Tibial artery (tissue), 4 donors: ENCODE data around the gene TSACC.
A peak's percentile ranks its signal among the peaks of the same experiment; 100 is the strongest.
"Not testable (repeated sequence)": the region's sequence is repeated elsewhere in the genome, so short reads cannot be mapped to it uniquely, and the experiment has no call there.

Experiments used
- DNase-seq, 2 donors: peaks; one replicate each; pipeline ENCODE4 v3.0.0-alpha.2; 2019
- H3K27ac ChIP-seq, 2 donors: fragments of 200-600 bp; sonication (generic) in 1 of 2; 1 replicate in 1 of 2; 2 replicates in 1 of 2; pipeline ENCODE4 v1.5.1; 2018 to 2019; ENCODE audit warnings: mild to moderate bottlenecking in 1 of 2
- H3K27me3 ChIP-seq, 2 donors: fragments of 200-600 bp; sonication (generic) in 1 of 2; one replicate each; pipeline versions ENCODE4 v1.5.1 to v1.6.0; 2016 to 2019
- H3K36me3 ChIP-seq, 3 donors: fragments of 200-600 bp; sonication (generic) in 2 of 3; one replicate each; pipeline ENCODE4 v1.5.1; 2016 to 2019; ENCODE audit warnings: mild to moderate bottlenecking in 2 of 3
- H3K4me1 ChIP-seq, 4 donors: fragments of 200-600 bp; sonication (generic) in 2 of 4; 1 replicate in 3 of 4; 2 replicates in 1 of 4; pipeline ENCODE4 v1.5.1; 2016 to 2019
- H3K4me3 ChIP-seq, 2 donors: fragments of 200-600 bp; sonication (generic) in 1 of 2; 1 replicate in 1 of 2; 2 replicates in 1 of 2; pipeline ENCODE4 v1.5.1; 2018 to 2019; ENCODE audit warnings: mild to moderate bottlenecking in 2 of 2
- H3K9me3 ChIP-seq, 3 donors: fragments of 200-600 bp; sonication (generic) in 1 of 3; one replicate each; pipeline ENCODE4 v1.5.1; 2016 to 2019
- intact Hi-C: fragments of 100-400 bp; cut with DNase I; formaldehyde crosslinking; loops from one replicate; pipeline ENCODE4 v1.15.0; 2023; ENCODE audit warnings: low total_unique reads
- TF ChIP-seq, protein P1 (sequence below), 2 experiments: fragments of 200-600 bp in 1 of 2; fragments of 450-650 bp in 1 of 2; IDR thresholded peaks; one replicate each; pipeline ENCODE4 v1.5.1; 2017 to 2019; ENCODE audit warnings: antibody characterized with exemption in 2 of 2, mild to moderate bottlenecking in 1 of 2, moderate library complexity in 1 of 2

TSACC gene

GRCh38 chr1:156310962-156311361, 27.4 kb upstream of the TSACC start:
- Histone ChIP-seq H3K9me3 (no peaks in the 10 kb centered on the region), H3K4me3 (no peak overlapping the region), H3K27me3 (no peaks in the 10 kb centered on the region), H3K4me1 (no peaks in the 10 kb centered on the region), H3K36me3 (peaks cover 89 to 100% (median 94%) of the 10 kb centered on the region in 3 donors), H3K27ac (no peak overlapping the region)
- TF ChIP-seq, protein P1, sequence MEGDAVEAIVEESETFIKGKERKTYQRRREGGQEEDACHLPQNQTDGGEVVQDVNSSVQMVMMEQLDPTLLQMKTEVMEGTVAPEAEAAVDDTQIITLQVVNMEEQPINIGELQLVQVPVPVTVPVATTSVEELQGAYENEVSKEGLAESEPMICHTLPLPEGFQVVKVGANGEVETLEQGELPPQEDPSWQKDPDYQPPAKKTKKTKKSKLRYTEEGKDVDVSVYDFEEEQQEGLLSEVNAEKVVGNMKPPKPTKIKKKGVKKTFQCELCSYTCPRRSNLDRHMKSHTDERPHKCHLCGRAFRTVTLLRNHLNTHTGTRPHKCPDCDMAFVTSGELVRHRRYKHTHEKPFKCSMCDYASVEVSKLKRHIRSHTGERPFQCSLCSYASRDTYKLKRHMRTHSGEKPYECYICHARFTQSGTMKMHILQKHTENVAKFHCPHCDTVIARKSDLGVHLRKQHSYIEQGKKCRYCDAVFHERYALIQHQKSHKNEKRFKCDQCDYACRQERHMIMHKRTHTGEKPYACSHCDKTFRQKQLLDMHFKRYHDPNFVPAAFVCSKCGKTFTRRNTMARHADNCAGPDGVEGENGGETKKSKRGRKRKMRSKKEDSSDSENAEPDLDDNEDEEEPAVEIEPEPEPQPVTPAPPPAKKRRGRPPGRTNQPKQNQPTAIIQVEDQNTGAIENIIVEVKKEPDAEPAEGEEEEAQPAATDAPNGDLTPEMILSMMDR (IDR thresholded peaks at IDR 0.05) = no peak
- DNase-seq = peak in 1 of 2 donors; percentile 72
- intact Hi-C loops = no loop called here

DNA sequence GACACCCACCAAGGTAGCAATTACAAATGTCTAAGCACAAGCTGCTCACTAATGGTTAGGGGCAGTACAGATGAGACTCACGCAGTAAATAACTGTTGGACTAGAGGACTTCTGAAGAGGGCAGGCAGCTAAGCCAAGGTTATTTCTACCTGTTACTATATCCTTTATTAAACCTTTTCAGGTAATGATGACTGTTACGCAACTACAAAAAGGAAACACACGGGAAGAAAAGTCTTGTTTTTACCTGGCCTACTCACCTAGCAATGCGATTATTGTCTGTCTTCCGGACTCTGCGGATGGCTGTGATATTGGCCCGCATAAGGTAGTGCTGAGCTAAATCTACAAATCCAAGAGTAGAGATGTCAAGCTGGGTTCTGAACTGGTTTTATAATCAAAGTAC, 21.4 kb upstream of the TSACC start:
- Histone ChIP-seq H3K27me3 (no peaks in the 10 kb centered on the region), H3K27ac (no peak overlapping the region), H3K9me3 (no peaks in the 10 kb centered on the region), H3K4me3 (no peak overlapping the region), H3K4me1 (no peaks in the 10 kb centered on the region), H3K36me3 (peaks cover 96 to 100% (median 99%) of the 10 kb centered on the region in 3 donors)
- no peak for DNase-seq
- TF ChIP-seq, protein P1 (IDR thresholded peaks at IDR 0.05) = no peak
- intact Hi-C loops = no loop called here

GRCh38 chr1:156319664-156320063, 18.7 kb upstream of the TSACC start:
- DNase-seq = no peak
- H3K4me1 ChIP-seq = no peaks in the 10 kb centered on the region
- no peaks in the 10 kb centered on the region for H3K27me3 ChIP-seq
- H3K27ac ChIP-seq = no peak overlapping the region
- intact Hi-C loops = no loop called here
- H3K9me3 ChIP-seq = no peaks in the 10 kb centered on the region
- H3K4me3 ChIP-seq = no peak overlapping the region
- peaks cover 97 to 100% (median 97%) of the 10 kb centered on the region in 3 donors for H3K36me3 ChIP-seq
- TF ChIP-seq, protein P1 (IDR thresholded peaks at IDR 0.05) = peak; percentile 30 to 38

DNA sequence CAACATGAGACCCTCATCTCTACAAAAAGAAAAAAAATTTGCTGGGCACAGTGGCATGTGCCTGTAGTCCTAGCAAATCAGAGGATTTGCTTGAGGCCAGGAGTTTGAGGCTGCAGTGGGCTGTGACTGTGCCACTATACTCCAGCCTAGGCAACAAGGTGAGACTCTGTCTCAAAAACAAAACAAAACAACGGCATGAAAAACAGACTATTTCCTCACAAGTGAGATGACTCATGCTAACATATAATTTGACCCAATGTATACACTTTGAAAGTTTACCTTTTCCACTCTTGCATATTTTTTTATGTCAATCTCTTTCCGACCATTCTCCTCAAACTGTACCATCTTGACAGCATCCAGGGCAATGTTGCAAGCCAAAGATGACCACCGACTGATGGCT, 17.8 kb upstream of the TSACC start:
- H3K9me3 ChIP-seq = no peaks in the 10 kb centered on the region
- no peaks in the 10 kb centered on the region for H3K27me3 ChIP-seq
- H3K36me3 ChIP-seq = peaks cover 90 to 100% (median 95%) of the 10 kb centered on the region in 3 donors
- intact Hi-C loops = no loop called here
- H3K27ac ChIP-seq = no peak overlapping the region
- TF ChIP-seq, protein P1 (IDR thresholded peaks at IDR 0.05) = no peak
- no peak for DNase-seq
- no peaks in the 10 kb centered on the region for H3K4me1 ChIP-seq
- H3K4me3 ChIP-seq = no peak overlapping the region

- H3K27me3 ChIP-seq, H3K9me3 ChIP-seq, H3K27ac ChIP-seq, H3K4me3 ChIP-seq, H3K4me1 ChIP-seq, intact Hi-C loops, DNase-seq: not testable (repeated sequence)
- H3K36me3 ChIP-seq = peaks cover 64 to 88% (median 79%) of the 10 kb centered on the region in 3 donors
Measured at GRCh38 chr1:156323179-156323578, 15.1 kb upstream of the TSACC start.

GRCh38 chr1:156336242-156336641, 2.1 kb upstream of the TSACC start:
- Histone ChIP-seq H3K4me3 (peak overlapping the region in 1 of 2 donors; percentile 68), H3K27me3 (no peaks in the 10 kb centered on the region), H3K27ac (no peak overlapping the region), H3K36me3 (peaks cover 40 to 46% (median 44%) of the 10 kb centered on the region in 3 donors), H3K4me1 (peaks cover 5 to 24% (median 14%) of the 10 kb centered on the region in 4 donors), H3K9me3 (no peaks in the 10 kb centered on the region)
- DNase-seq = no peak
- intact Hi-C loops = no loop called here
- TF ChIP-seq, protein P1 (IDR thresholded peaks at IDR 0.05) = no peak
